GM19099 (cell line): ENCODE data around the gene CCDC183.

Experiments used
- POLR2A ChIP-seq: IDR thresholded peaks from 3 replicates; pipeline ENCODE4 v1.6.1; 2011; ENCODE audit warnings: low read depth; ENCODE audit not compliant: insufficient read length; ENCODE audit errors: extremely low read depth

The CCDC183 gene

GRCh38 chr9:136793086-136793946 lies 2.8 kb upstream of the CCDC183 start:
- TF ChIP-seq POLR2A: no peak

- no peak for TF ChIP-seq POLR2A
These were observed 1.7 kb upstream of the CCDC183 start for GRCh38 chr9:136794281-136794999.

GRCh38 chr9:136795000-136795348 lies 1.2 kb upstream of the CCDC183 start:
- no peak for TF ChIP-seq POLR2A

- TF ChIP-seq POLR2A: no peak
These were observed 2.6 kb downstream of the CCDC183 start for GRCh38 chr9:136798708-136799078.

- TF ChIP-seq POLR2A: peak; percentile 0
These were observed 3.1 kb downstream of the CCDC183 start for GRCh38 chr9:136799079-136799853.

GRCh38 chr9:136799854-136800657 lies 3.9 kb downstream of the CCDC183 start:
- peak; percentile 11 for TF ChIP-seq POLR2A

- TF ChIP-seq POLR2A: no peak
These were observed 6.2 kb downstream of the CCDC183 start for GRCh38 chr9:136802321-136802720.

- no peak for TF ChIP-seq POLR2A
These were observed 7.7 kb downstream of the CCDC183 start for GRCh38 chr9:136803551-136804508.

GRCh38 chr9:136804509-136805206 lies 8.5 kb downstream of the CCDC183 start:
- no peak for TF ChIP-seq POLR2A

- no peak for TF ChIP-seq POLR2A
These were observed 9.1 kb downstream of the CCDC183 start for GRCh38 chr9:136805207-136805740.

- TF ChIP-seq POLR2A: no peak
These were observed 9.9 kb downstream of the CCDC183 start for GRCh38 chr9:136806067-136806466.

GRCh38 chr9:136806631-136807201 lies 10.6 kb downstream of the CCDC183 start:
- no peak for TF ChIP-seq POLR2A
